Keratinocyte (primary cell): ENCODE data around the gene DIS3. TPM values are rescaled to one million over a fixed set of nuclear protein-coding genes. Genes with fewer than 3 reads are reported as not detected.
"Not testable (repeated sequence)": the region's sequence is repeated elsewhere in the genome, so short reads cannot be mapped to it uniquely, and the experiment has no call there.

Experiments used
- DNase-seq: peaks from one replicate; pipeline ENCODE4 v3.0.0-alpha.2; 2011; ENCODE audit warnings: low read depth, missing footprints, low spot score
- FAIRE-seq: peaks from 2 replicates; lab custom pipeline; 2011; peaks lifted over from hg19 to GRCh38; lab: Jason Lieb, UNC
- H2AFZ ChIP-seq: 2 replicates; pipeline ENCODE4 v1.6.0; 2012; ENCODE audit warnings: low read length, control low read depth, inconsistent platforms; ENCODE audit not compliant: control insufficient read depth
- H3K27ac ChIP-seq: 2 replicates; pipeline ENCODE4 v1.5.1; 2011; ENCODE audit warnings: low read length; ENCODE audit not compliant: control insufficient read depth, insufficient read depth
- H3K27me3 ChIP-seq: 3 replicates; pipeline ENCODE4 v1.6.0; 2011; ENCODE audit warnings: low read length; ENCODE audit not compliant: control insufficient read depth, insufficient read depth; ENCODE audit errors: extremely low read depth
- H3K36me3 ChIP-seq, 2 experiments: 2 replicates in 1 of 2; 3 replicates in 1 of 2; pipeline ENCODE4 v1.5.1; 2011; ENCODE audit warnings: low read length in 2 of 2, mild to moderate bottlenecking in 1 of 2; ENCODE audit not compliant: control insufficient read depth in 2 of 2, insufficient read depth in 2 of 2; ENCODE audit errors: extremely low read depth in 1 of 2
- H3K4me1 ChIP-seq: 3 replicates; pipeline ENCODE4 v1.5.1; 2011; ENCODE audit warnings: low read length; ENCODE audit not compliant: control insufficient read depth, insufficient read depth; ENCODE audit errors: extremely low read depth
- H3K4me2 ChIP-seq: 3 replicates; pipeline ENCODE4 v1.6.0; 2011; ENCODE audit warnings: low read depth, low read length; ENCODE audit not compliant: control insufficient read depth, insufficient read depth; ENCODE audit errors: extremely low read depth
- H3K4me3 ChIP-seq, 3 experiments: fragments of 200-600 bp in 1 of 3; sonication (generic) in 1 of 3; 2 replicates in 2 of 3; 3 replicates in 1 of 3; pipeline ENCODE4 v1.5.1; 2011 to 2016; ENCODE audit warnings: low read length in 3 of 3, mild to moderate bottlenecking in 3 of 3, control low read depth in 2 of 3, inconsistent platforms in 1 of 3, low read depth in 1 of 3, mixed read lengths in 1 of 3, mixed run types in 1 of 3, moderate library complexity in 1 of 3; ENCODE audit not compliant: control insufficient read depth in 2 of 3, insufficient read depth in 2 of 3; ENCODE audit errors: extremely low read depth in 1 of 3
- H3K79me2 ChIP-seq: 2 replicates; pipeline ENCODE4 v1.6.0; 2012; ENCODE audit warnings: low read length; ENCODE audit not compliant: control insufficient read depth, insufficient read depth
- H3K9ac ChIP-seq: 3 replicates; pipeline ENCODE4 v1.6.0; 2011; ENCODE audit warnings: low read length; ENCODE audit not compliant: control insufficient read depth, insufficient read depth; ENCODE audit errors: extremely low read depth
- H3K9me1 ChIP-seq: 3 replicates; pipeline ENCODE4 v1.6.0; 2011; ENCODE audit warnings: low read length; ENCODE audit not compliant: control insufficient read depth, insufficient read depth; ENCODE audit errors: extremely low read depth
- H3K9me3 ChIP-seq: 2 replicates; pipeline ENCODE4 v1.5.1; 2012; ENCODE audit warnings: low read depth, low read length; ENCODE audit not compliant: control insufficient read depth
- H4K20me1 ChIP-seq: 3 replicates; pipeline ENCODE4 v1.6.0; 2011; ENCODE audit warnings: low read length; ENCODE audit not compliant: control insufficient read depth, insufficient read depth; ENCODE audit errors: extremely low read depth
- EZH2 ChIP-seq: IDR thresholded peaks from one replicate; pipeline ENCODE4 v1.6.1; 2012; ENCODE audit warnings: inconsistent platforms, mild to moderate bottlenecking, low read length, moderate library complexity
- dilution Hi-C: fragments of 300-500 bp; cut with MboI; formaldehyde crosslinking; loops from one replicate; pipeline ENCODE4 v1.7.0; 2020; ENCODE audit warnings: low sequenced_read_pairs; ENCODE audit not compliant: extremely low pct_ligation_motif_present
- polyA plus RNA-seq, 5 experiments: library from polyadenylated mRNA; depleted of rRNA in 3 of 5; stranded (reverse) in 3 of 5; stranded (forward) in 1 of 5; unstranded in 1 of 5; fragments of >200 nt; gene quantifications; 1 replicate in 1 of 5; 2 replicates in 3 of 5; 3 replicates in 1 of 5; pipeline versions ENCODE4 v1.2.1 to v1.2.3, GENCODE V29; 2011 to 2012; ENCODE audit warnings: missing spikeins in 2 of 5, low read depth in 1 of 5, low replicate concordance in 1 of 5
- TF ChIP-seq, protein P1 (sequence below), 3 experiments: IDR thresholded peaks in 1 of 3; conservative IDR thresholded peaks in 1 of 3; optimal IDR thresholded peaks in 1 of 3; 2 replicates in 2 of 3; 3 replicates in 1 of 3; pipeline versions ENCODE3 to v1.5.1; 2011; ENCODE audit warnings: low read length in 3 of 3, mild to moderate bottlenecking in 3 of 3, moderate library complexity in 2 of 3, control low read depth in 1 of 3, inconsistent platforms in 1 of 3; ENCODE audit not compliant: insufficient read depth in 2 of 3; ENCODE audit errors: extremely low read depth in 1 of 3

DIS3 gene
- polyA plus RNA-seq, 1 donor (not counting 4 experiments of a cell fraction or from before 2014, with no cell fraction given): 44.7 TPM

DNA sequence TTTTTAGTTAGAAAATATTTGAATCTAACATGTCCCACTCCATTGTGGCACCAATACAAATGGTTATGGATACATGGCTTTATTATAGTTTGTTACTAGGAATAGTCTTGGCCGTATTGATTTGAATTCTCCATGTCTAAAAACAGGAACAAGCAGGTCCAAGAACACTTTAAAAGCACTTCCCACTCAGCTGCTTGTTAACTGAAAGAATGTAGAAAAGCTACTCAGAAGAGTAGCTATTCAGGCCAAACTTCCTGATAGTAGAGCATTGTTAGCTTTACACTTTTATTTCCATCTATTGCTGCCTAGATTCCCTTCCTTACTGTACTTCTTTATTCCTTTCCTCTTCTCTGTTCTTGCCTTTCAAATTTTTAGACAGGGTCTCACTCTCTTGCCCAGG is 7.1 kb upstream of the DIS3 start:
- Histone ChIP-seq H3K79me2 (peaks cover 32% of the 10 kb centered on the region), H3K9me1 (no peaks in the 10 kb centered on the region), H3K27ac (no peak overlapping the region), H2AFZ (no peak overlapping the region), H3K36me3 (peaks cover 0 to 3% of the 10 kb centered on the region in 2 experiments), H3K4me2 (no peak overlapping the region), H3K9me3 (no peaks in the 10 kb centered on the region), H3K27me3 (no peaks in the 10 kb centered on the region), H3K4me1 (no peaks in the 10 kb centered on the region), H4K20me1 (no peaks in the 10 kb centered on the region), H3K9ac (no peak overlapping the region), H3K4me3 (no peak overlapping the region)
- dilution Hi-C loops: no loop called here
- no peak for DNase-seq
- no peak for TF ChIP-seq EZH2
- TF ChIP-seq, protein P1, sequence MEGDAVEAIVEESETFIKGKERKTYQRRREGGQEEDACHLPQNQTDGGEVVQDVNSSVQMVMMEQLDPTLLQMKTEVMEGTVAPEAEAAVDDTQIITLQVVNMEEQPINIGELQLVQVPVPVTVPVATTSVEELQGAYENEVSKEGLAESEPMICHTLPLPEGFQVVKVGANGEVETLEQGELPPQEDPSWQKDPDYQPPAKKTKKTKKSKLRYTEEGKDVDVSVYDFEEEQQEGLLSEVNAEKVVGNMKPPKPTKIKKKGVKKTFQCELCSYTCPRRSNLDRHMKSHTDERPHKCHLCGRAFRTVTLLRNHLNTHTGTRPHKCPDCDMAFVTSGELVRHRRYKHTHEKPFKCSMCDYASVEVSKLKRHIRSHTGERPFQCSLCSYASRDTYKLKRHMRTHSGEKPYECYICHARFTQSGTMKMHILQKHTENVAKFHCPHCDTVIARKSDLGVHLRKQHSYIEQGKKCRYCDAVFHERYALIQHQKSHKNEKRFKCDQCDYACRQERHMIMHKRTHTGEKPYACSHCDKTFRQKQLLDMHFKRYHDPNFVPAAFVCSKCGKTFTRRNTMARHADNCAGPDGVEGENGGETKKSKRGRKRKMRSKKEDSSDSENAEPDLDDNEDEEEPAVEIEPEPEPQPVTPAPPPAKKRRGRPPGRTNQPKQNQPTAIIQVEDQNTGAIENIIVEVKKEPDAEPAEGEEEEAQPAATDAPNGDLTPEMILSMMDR (optimal IDR thresholded peaks at IDR 0.05 in 1 of 3, IDR thresholded peaks at IDR 0.05 in 1 of 3, conservative IDR thresholded peaks at IDR 0.05 in 1 of 3; ENCODE audit: extremely low read depth in 1 of 3, insufficient read depth in 2 of 3, low read length in 3 of 3): no peak
- FAIRE-seq: no peak

DNA sequence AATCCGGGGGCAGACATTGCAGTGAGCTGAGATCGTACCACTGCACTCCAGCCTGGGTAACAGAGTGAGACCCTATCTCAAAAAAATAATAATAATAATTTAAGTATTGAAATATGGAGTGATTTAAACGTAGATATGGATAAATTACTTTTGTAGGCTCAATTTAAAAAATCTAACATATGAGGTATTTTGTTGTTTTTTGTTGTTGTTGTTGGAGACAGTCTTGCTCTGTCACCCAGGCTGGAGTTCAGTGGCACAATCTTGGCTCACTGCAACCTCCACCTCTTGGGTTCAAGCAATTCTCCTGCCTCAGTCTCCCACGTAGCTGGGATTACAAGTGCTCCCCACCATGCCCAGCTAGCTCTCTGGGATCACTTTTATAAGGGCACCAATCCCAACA is 3.0 kb upstream of the DIS3 start:
- H4K20me1 ChIP-seq, H3K27ac ChIP-seq, DNase-seq, dilution Hi-C loops, H3K36me3 ChIP-seq, H3K4me2 ChIP-seq, H3K9me1 ChIP-seq, H3K4me3 ChIP-seq, H2AFZ ChIP-seq, H3K9me3 ChIP-seq, H3K27me3 ChIP-seq, FAIRE-seq, H3K9ac ChIP-seq: not testable (repeated sequence)
- peaks cover 15% of the 10 kb centered on the region for H3K4me1 ChIP-seq
- H3K79me2 ChIP-seq: peaks cover 69% of the 10 kb centered on the region

DNA sequence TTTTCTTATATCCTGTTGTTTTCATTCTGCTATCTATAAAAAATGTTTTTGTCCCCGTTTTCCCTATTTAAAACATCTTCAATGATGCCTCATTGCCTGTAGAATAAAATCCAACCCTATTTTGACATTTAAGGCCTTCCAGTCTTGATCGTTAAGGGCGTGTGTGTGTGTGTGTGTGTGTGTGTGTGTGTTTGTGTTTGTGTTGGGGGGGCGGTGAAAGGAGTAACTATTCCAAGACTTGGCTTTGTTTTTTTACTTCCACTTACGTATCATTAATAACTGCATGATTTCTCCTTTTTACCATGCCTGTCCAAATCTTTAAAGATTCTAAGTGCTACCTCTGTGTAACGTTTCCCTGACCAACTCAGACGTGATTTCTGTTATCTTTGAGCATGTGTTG is 1.0 kb upstream of the DIS3 start:
- TF ChIP-seq, protein P1 (optimal IDR thresholded peaks at IDR 0.05 in 1 of 3, IDR thresholded peaks at IDR 0.05 in 1 of 3, conservative IDR thresholded peaks at IDR 0.05 in 1 of 3; ENCODE audit: extremely low read depth in 1 of 3, insufficient read depth in 2 of 3, low read length in 3 of 3): no peak
- no peak for TF ChIP-seq EZH2
- no peaks in the 10 kb centered on the region for H3K9me1 ChIP-seq
- FAIRE-seq: peak; percentile 9
- H3K9me3 ChIP-seq: no peaks in the 10 kb centered on the region
- dilution Hi-C loops: no loop called here
- peak overlapping the region; percentile 91 for H3K9ac ChIP-seq
- H4K20me1 ChIP-seq: peaks cover 2% of the 10 kb centered on the region
- H3K27ac ChIP-seq: peak overlapping the region; percentile 84
- DNase-seq: no peak
- H3K27me3 ChIP-seq: no peaks in the 10 kb centered on the region
- H3K4me1 ChIP-seq: peaks cover 19% of the 10 kb centered on the region
- peak overlapping the region; percentile 75 for H3K4me2 ChIP-seq
- H3K79me2 ChIP-seq: peaks cover 75% of the 10 kb centered on the region
- peaks cover 3 to 6% of the 10 kb centered on the region in 2 experiments for H3K36me3 ChIP-seq
- H2AFZ ChIP-seq: peak overlapping the region; percentile 4
- peak overlapping the region; percentile 86 to 100 (median 97) for H3K4me3 ChIP-seq
